GM19455 (cell line): ENCODE data around the gene PLCZ1.

ENCODE experiments used
- ATAC-seq: cut with Tn5 transposase; IDR thresholded peaks from one replicate; pipeline ENCODE4 v1.9.1; 2021; ENCODE audit not compliant: unreplicated experiment

Gene PLCZ1

DNA sequence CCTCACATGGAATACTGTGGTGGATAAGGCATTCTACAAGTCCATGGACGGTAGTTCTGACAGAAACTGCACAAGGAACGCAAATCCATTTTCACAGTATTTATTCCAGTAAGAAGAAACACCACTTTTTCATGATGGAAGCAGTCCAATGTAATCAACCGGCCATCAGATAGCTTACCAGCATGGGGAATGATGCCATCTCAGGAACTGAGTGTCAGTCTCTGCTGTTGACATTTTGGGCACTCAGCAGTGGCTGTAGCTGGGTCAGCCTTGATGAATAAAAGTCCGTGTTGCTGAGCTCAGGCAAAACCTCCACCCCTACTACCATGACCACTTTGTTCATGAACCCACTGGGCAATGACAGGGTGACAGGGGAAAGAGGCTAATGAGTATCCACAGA lies 103.4 kb downstream of the PLCZ1 start:
- no peak for ATAC-seq
